Measurements from ENCODE around the gene THBS3. TPM values are rescaled to one million over a fixed set of nuclear protein-coding genes. Genes with fewer than 3 reads are reported as not detected.
"Not testable (repeated sequence)": the region's sequence is repeated elsewhere in the genome, so short reads cannot be mapped to it uniquely, and the experiment has no call there.

The THBS3 gene
- total RNA-seq, 1 experiment from 2014 or later = 33.0 TPM

DNA sequence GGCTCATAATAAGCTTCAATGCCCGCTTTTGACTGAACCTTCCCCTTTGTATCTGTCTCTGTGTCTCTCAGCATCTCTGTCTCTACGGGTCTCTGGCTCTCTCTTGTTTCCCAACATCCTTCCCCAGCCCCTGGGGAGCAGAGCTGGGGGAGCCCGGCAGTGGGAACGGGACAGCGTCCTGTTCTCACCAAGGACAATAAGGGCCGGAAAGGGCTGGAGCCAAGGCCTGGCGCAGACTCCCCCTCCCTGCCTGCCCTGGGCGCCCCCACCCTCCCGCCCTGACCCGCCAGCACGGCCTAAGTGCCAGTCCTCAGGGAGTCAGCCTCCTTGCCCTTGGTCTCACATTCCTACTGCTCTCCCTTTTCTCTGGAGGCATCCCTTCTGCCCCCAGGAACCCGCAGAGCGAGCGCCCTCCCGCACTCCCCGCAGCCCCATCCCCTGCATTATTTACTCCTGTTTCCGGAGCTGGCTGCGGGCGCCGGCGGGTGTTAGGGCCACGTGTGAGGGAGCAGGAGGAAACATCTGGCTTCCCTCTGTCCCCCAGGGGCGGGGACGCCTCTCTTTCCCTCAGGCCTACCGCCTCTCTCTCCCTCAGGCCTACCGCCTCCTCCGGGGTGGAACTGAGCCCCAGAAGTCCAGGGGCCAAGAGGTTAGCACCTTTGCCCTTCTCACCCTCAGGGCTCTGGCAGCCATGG is 41.1 kb downstream of the THBS3 start:
- peaks cover 25% of the 10 kb centered on the region for H3K36me3 Mint-ChIP-seq (ENCODE audit: insufficient read depth, unreplicated experiment)
- no peaks in the 10 kb centered on the region for H3K9me3 Mint-ChIP-seq (ENCODE audit: unreplicated experiment)
- intact Hi-C loops (cut with micrococcal nuclease) = loop anchor here (1.0 kb wide), 2 partner anchors 39 to 72 kb away; partner anchors contain the start of gene EFNA1
- H3K27ac Mint-ChIP-seq (ENCODE audit: low read depth, unreplicated experiment) = no peak overlapping the region
- H3K27me3 Mint-ChIP-seq (ENCODE audit: insufficient read depth, unreplicated experiment) = no peaks in the 10 kb centered on the region
- no peak for DNase-seq (ENCODE audit: unreplicated experiment)
- no peak overlapping the region for H3K4me3 Mint-ChIP-seq (ENCODE audit: unreplicated experiment)
- POLR2A ChIA-PET = interaction anchor here (0.7 to 1.9 kb wide), 7 partner anchors 27 to 118 kb away, joined by 3 to 12 read pairs (median 3); partner anchors contain the start of gene DPM3
- H3K4me1 Mint-ChIP-seq (ENCODE audit: insufficient read depth, unreplicated experiment) = peaks cover 15% of the 10 kb centered on the region
- BruUV-seq (replicated peaks) = no TSS peak
- CTCF ChIA-PET = interaction anchor here (0.6 to 14.5 kb wide), 23 partner anchors 10 to 1293 kb away, joined by 3 to 380 read pairs (median 5); partner anchors contain the start of gene EFNA1
- TF ChIP-seq, protein P1, sequence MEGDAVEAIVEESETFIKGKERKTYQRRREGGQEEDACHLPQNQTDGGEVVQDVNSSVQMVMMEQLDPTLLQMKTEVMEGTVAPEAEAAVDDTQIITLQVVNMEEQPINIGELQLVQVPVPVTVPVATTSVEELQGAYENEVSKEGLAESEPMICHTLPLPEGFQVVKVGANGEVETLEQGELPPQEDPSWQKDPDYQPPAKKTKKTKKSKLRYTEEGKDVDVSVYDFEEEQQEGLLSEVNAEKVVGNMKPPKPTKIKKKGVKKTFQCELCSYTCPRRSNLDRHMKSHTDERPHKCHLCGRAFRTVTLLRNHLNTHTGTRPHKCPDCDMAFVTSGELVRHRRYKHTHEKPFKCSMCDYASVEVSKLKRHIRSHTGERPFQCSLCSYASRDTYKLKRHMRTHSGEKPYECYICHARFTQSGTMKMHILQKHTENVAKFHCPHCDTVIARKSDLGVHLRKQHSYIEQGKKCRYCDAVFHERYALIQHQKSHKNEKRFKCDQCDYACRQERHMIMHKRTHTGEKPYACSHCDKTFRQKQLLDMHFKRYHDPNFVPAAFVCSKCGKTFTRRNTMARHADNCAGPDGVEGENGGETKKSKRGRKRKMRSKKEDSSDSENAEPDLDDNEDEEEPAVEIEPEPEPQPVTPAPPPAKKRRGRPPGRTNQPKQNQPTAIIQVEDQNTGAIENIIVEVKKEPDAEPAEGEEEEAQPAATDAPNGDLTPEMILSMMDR (IDR thresholded peaks at IDR 0.05; ENCODE audit: unreplicated experiment) = no peak

DNA sequence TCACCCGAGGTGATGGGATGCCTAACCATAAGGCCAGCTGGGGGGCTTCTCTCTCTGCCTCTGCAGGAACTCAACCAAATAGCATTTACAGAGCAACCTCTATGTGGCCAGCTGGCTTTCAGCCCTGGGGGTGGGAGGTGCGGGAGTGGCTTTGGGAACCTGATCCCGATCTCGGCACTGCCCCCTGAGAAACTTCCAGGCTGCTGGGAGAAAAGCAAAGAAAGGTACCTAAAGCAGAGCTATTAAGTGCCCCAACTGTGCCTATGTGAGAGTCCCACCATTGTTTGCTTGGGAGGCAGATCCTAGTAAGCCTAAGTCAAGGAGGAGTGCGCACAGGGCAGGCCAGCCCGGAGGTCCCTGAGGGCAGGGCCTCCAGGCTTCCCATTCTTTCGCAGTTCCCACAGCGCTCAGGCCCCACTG is 41.6 kb downstream of the THBS3 start:
- H3K27me3 Mint-ChIP-seq (ENCODE audit: insufficient read depth, unreplicated experiment) = no peaks in the 10 kb centered on the region
- no peak overlapping the region for H3K27ac Mint-ChIP-seq (ENCODE audit: low read depth, unreplicated experiment)
- H3K4me1 Mint-ChIP-seq (ENCODE audit: insufficient read depth, unreplicated experiment) = peaks cover 15% of the 10 kb centered on the region
- TF ChIP-seq, protein P1 (IDR thresholded peaks at IDR 0.05; ENCODE audit: unreplicated experiment) = no peak
- DNase-seq (ENCODE audit: unreplicated experiment) = no peak
- no peaks in the 10 kb centered on the region for H3K9me3 Mint-ChIP-seq (ENCODE audit: unreplicated experiment)
- CTCF ChIA-PET = interaction anchor here (0.5 to 14.5 kb wide), 17 partner anchors 10 to 685 kb away, joined by 3 to 380 read pairs (median 4); no protein-coding TSS in a partner anchor
- POLR2A ChIA-PET = interaction anchor here (1.4 kb wide), 1 partner anchor 40 kb away, joined by 3 read pairs; no protein-coding TSS in a partner anchor
- intact Hi-C loops (cut with micrococcal nuclease) = no loop called here
- H3K36me3 Mint-ChIP-seq (ENCODE audit: insufficient read depth, unreplicated experiment) = peaks cover 20% of the 10 kb centered on the region
- no peak overlapping the region for H3K4me3 Mint-ChIP-seq (ENCODE audit: unreplicated experiment)
- BruUV-seq (replicated peaks) = no TSS peak

DNA sequence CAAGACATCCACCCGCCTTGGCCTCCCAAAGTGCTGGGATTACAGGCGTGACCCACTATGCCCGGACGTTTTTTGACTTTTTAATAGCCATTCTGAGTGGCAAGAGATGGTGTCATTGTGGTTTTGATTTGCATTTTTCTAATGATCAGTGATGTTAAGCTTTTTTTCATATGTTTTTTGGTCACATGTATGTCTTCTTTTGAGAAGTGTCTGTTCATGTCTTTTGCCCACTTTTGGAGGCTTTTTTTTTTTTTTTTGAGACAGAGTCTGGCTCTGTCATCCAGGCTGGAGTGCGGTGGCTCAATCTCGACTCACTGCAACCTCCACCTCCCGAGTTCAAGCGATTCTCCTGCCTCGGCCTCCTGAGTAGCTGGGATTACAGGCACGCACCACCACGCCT is 43.1 kb downstream of the THBS3 start:
- POLR2A ChIA-PET = interaction anchor here (0.6 to 2.3 kb wide), 2 partner anchors 8 to 55 kb away, joined by 3 to 7 read pairs; partner anchors contain the start of gene KRTCAP2
- DNase-seq (ENCODE audit: unreplicated experiment); BruUV-seq (replicated peaks); H3K36me3 Mint-ChIP-seq (ENCODE audit: insufficient read depth, unreplicated experiment); intact Hi-C loops (cut with micrococcal nuclease); H3K27me3 Mint-ChIP-seq (ENCODE audit: insufficient read depth, unreplicated experiment); H3K27ac Mint-ChIP-seq (ENCODE audit: low read depth, unreplicated experiment); H3K4me3 Mint-ChIP-seq (ENCODE audit: unreplicated experiment); H3K4me1 Mint-ChIP-seq (ENCODE audit: insufficient read depth, unreplicated experiment); H3K9me3 Mint-ChIP-seq (ENCODE audit: unreplicated experiment): not testable (repeated sequence)
- CTCF ChIA-PET = interaction anchor here (0.6 to 14.5 kb wide), 7 partner anchors 8 to 74 kb away, joined by 3 to 380 read pairs (median 4); partner anchors contain the start of gene KRTCAP2

DNA sequence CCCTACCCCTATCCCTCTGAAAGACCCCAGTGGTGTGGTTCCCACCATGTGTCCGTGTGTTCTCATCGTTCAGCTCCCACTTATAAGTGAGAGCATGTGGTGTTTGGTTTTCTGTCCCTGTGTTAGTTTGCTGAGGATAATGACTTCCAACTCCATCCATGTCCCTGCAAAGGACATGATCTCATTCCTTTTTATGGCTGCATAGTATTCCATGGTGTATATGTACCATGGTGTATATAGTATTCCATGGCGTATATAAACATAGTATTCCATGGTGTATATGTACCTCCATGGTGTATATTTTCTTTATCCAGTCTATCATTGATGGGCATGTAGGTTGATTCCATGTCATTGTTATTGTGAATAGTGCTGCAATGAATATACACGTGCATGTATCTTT is 43.9 kb downstream of the THBS3 start:
- H3K4me1 Mint-ChIP-seq (ENCODE audit: insufficient read depth, unreplicated experiment); intact Hi-C loops (cut with micrococcal nuclease); H3K36me3 Mint-ChIP-seq (ENCODE audit: insufficient read depth, unreplicated experiment); H3K4me3 Mint-ChIP-seq (ENCODE audit: unreplicated experiment); H3K27me3 Mint-ChIP-seq (ENCODE audit: insufficient read depth, unreplicated experiment); BruUV-seq (replicated peaks); H3K27ac Mint-ChIP-seq (ENCODE audit: low read depth, unreplicated experiment); H3K9me3 Mint-ChIP-seq (ENCODE audit: unreplicated experiment); DNase-seq (ENCODE audit: unreplicated experiment): not testable (repeated sequence)
- ChIA-PET CTCF (interaction anchor here (0.6 to 14.5 kb wide), 6 partner anchors 9 to 218 kb away, joined by 3 to 380 read pairs (median 4); partner anchors contain the start of gene KRTCAP2), POLR2A (interaction anchor here (0.6 to 2.3 kb wide), 4 partner anchors 9 to 54 kb away, joined by 3 to 7 read pairs (median 4); partner anchors contain the start of gene KRTCAP2)

DNA sequence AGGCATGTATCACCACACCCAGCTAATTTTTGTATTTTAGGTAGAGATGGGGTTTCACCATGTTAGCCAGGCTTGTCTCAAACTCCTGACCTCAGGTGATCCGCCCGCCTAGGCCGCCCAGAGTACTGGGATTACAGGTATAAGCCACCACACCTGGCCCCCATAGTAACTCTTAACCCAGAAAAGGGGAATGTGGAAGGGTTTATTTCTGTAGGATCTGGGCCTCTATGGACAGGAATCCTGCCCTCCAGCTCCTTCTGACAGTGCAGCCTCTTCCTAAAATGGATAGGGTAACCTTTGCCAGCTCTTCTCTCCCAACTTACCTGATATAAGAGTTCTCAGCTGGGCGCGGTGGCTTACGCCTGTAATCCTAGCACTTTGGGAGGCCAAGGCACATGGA is 45.1 kb downstream of the THBS3 start:
- DNase-seq (ENCODE audit: unreplicated experiment); intact Hi-C loops (cut with micrococcal nuclease); H3K27me3 Mint-ChIP-seq (ENCODE audit: insufficient read depth, unreplicated experiment); H3K36me3 Mint-ChIP-seq (ENCODE audit: insufficient read depth, unreplicated experiment); BruUV-seq (replicated peaks); H3K9me3 Mint-ChIP-seq (ENCODE audit: unreplicated experiment); H3K27ac Mint-ChIP-seq (ENCODE audit: low read depth, unreplicated experiment); H3K4me3 Mint-ChIP-seq (ENCODE audit: unreplicated experiment); H3K4me1 Mint-ChIP-seq (ENCODE audit: insufficient read depth, unreplicated experiment): not testable (repeated sequence)
- ChIA-PET CTCF (interaction anchor here (0.6 to 14.5 kb wide), 6 partner anchors 10 to 116 kb away, joined by 3 to 380 read pairs (median 6); partner anchors contain the start of gene KRTCAP2), POLR2A (interaction anchor here (1.5 kb wide), 1 partner anchor 23 kb away, joined by 4 read pairs; no protein-coding TSS in a partner anchor)

Data from MCF 10A (cell line).